GM21619 (cell line): ENCODE data around the gene TUBA1C.

ENCODE experiments used
- ATAC-seq: cut with Tn5 transposase; IDR thresholded peaks from one replicate; pipeline ENCODE4 v1.9.1; 2021; ENCODE audit not compliant: unreplicated experiment

The TUBA1C gene

GRCh38 chr12:49264873-49265792 is at the start of gene TUBA1C:
Gene TUBA1C (plus strand): TSS chr12:49265082. CDS start chr12:49265182, 100 bp downstream.
- ATAC-seq, result peak; percentile 73

- no peak for ATAC-seq
Observed at GRCh38 chr12:49219417-49220026, 45.4 kb upstream of the TUBA1C start.

GRCh38 chr12:49220972-49221371 is 43.9 kb upstream of the TUBA1C start:
- no peak for ATAC-seq

- no peak for ATAC-seq
Observed at GRCh38 chr12:49223122-49223521, 41.8 kb upstream of the TUBA1C start.

GRCh38 chr12:49223590-49224369 is 41.1 kb upstream of the TUBA1C start:
- no peak for ATAC-seq

GRCh38 chr12:49225576-49226166 is 39.2 kb upstream of the TUBA1C start:
- ATAC-seq, result no peak

GRCh38 chr12:49227713-49228112 is 37.2 kb upstream of the TUBA1C start:
- ATAC-seq, result no peak

- no peak for ATAC-seq
Observed at GRCh38 chr12:49228653-49229052, 36.2 kb upstream of the TUBA1C start.

GRCh38 chr12:49230176-49230804 is 34.6 kb upstream of the TUBA1C start:
- ATAC-seq, result no peak

- no peak for ATAC-seq
Observed at GRCh38 chr12:49230805-49231194, 34.1 kb upstream of the TUBA1C start.

- ATAC-seq, result no peak
Observed at GRCh38 chr12:49231878-49232655, 32.8 kb upstream of the TUBA1C start.

GRCh38 chr12:49232940-49233841 is 31.7 kb upstream of the TUBA1C start:
- no peak for ATAC-seq

- ATAC-seq, result no peak
Observed at GRCh38 chr12:49233842-49234526, 30.9 kb upstream of the TUBA1C start.

- ATAC-seq, result no peak
Observed at GRCh38 chr12:49236423-49236822, 28.5 kb upstream of the TUBA1C start.

GRCh38 chr12:49243631-49244030 is 21.3 kb upstream of the TUBA1C start:
- ATAC-seq, result no peak

GRCh38 chr12:49244176-49244575 is 20.7 kb upstream of the TUBA1C start:
- ATAC-seq, result no peak

GRCh38 chr12:49251357-49251756 is 13.5 kb upstream of the TUBA1C start:
- ATAC-seq, result no peak

- ATAC-seq, result no peak
Observed at GRCh38 chr12:49253033-49253623, 11.8 kb upstream of the TUBA1C start.
